Measurements from ENCODE around the gene XRCC5. TPM values are rescaled to one million over a fixed set of nuclear protein-coding genes. Genes with fewer than 3 reads are reported as not detected.

XRCC5 gene
- total and polyA plus RNA-seq, 10 of the 15 experiments (the other 5 are each of a cell fraction or from before 2014, with no cell fraction given): 259 to 815 (median 530) TPM

GRCh38 chr2:216188956-216189355 is 79.8 kb downstream of the XRCC5 start:
- Histone ChIP-seq H2AFZ (ENCODE audit: control insufficient read depth, low read depth, low read length) (no peak overlapping the region), H3K9ac (ENCODE audit: control insufficient read depth, insufficient read depth, low read length) (no peak overlapping the region), H4K20me1 (ENCODE audit: control insufficient read depth, insufficient read depth) (no peaks in the 10 kb centered on the region), H3K4me3 (no peak overlapping the region), H3K4me2 (ENCODE audit: control insufficient read depth, insufficient read depth) (no peak overlapping the region), H3K36me3 (ENCODE audit: control insufficient read depth in 2 of 2, insufficient read depth in 2 of 2, low read length in 1 of 2) (peaks cover 5 to 25% of the 10 kb centered on the region in 2 experiments), H3K9me3 (replicated peaks; ENCODE audit: control insufficient read depth, insufficient read depth, low read length) (no peaks in the 10 kb centered on the region), H3K27me3 (replicated peaks in 1 of 2; ENCODE audit: control insufficient read depth in 2 of 2, insufficient read depth in 2 of 2, low read length in 1 of 2) (no peaks in the 10 kb centered on the region), H3K27ac (ENCODE audit: control insufficient read depth, insufficient read depth) (no peak overlapping the region), H3K4me1 (ENCODE audit: control insufficient read depth, insufficient read depth, low read length) (peaks cover 9% of the 10 kb centered on the region; the same call in 1 of the 2 replicates), H3K79me2 (ENCODE audit: control insufficient read depth, insufficient read depth, low read length) (peaks cover 21% of the 10 kb centered on the region)
- RAD21 ChIA-PET (ENCODE audit: unreplicated experiment): no interaction called here
- no TSS peak for BruUV-seq (replicated peaks)
- in situ Hi-C loops (cut with MboI): no loop called here
- ATAC-seq (no peak), DNase-seq (ENCODE audit: low read depth, low spot score) (no peak), FAIRE-seq (no peak)
- no peak for TF ChIP-seq E2F4 (IDR thresholded peaks at IDR 0.05; ENCODE audit: low read depth, low read length)
- no peak for TF ChIP-seq HDAC2 (IDR thresholded peaks at IDR 0.05)
- SMC1A ChIA-PET (ENCODE audit: uncharacterized antibody, unreplicated experiment): interaction anchor here (0.7 to 1.7 kb wide), 4 partner anchors 12 to 119 kb away, joined by 3 to 4 read pairs (median 3); no protein-coding TSS in a partner anchor
- POLR2A ChIA-PET: no interaction called here
- WGBS (ENCODE audit: insufficient coverage, insufficient replicate concordance, low lambda C conversion rate, missing lambda C conversion rate): 100% methylated on average over 2 of the region's 2 CpGs
- CTCF ChIA-PET: interaction anchor here (1.5 kb wide), 1 partner anchor 226 kb away, joined by 3 read pairs; no protein-coding TSS in a partner anchor
- intact Hi-C loops (cut with micrococcal nuclease; ENCODE audit: unreplicated experiment): no loop called here

- BruUV-seq (replicated peaks): no TSS peak
- in situ Hi-C loops (cut with MboI) (no loop called here), intact Hi-C loops (cut with micrococcal nuclease; ENCODE audit: unreplicated experiment) (no loop called here)
- 91% methylated on average over 2 of the region's 2 CpGs for WGBS (ENCODE audit: insufficient coverage, insufficient replicate concordance, low lambda C conversion rate, missing lambda C conversion rate)
- Histone ChIP-seq H3K4me3 (no peak overlapping the region), H3K27me3 (replicated peaks in 1 of 2; ENCODE audit: control insufficient read depth in 2 of 2, insufficient read depth in 2 of 2, low read length in 1 of 2) (no peaks in the 10 kb centered on the region), H2AFZ (ENCODE audit: control insufficient read depth, low read depth, low read length) (no peak overlapping the region), H3K9ac (ENCODE audit: control insufficient read depth, insufficient read depth, low read length) (no peak overlapping the region), H3K36me3 (ENCODE audit: control insufficient read depth in 2 of 2, insufficient read depth in 2 of 2, low read length in 1 of 2) (peaks cover 5 to 26% of the 10 kb centered on the region in 2 experiments), H3K4me2 (ENCODE audit: control insufficient read depth, insufficient read depth) (no peak overlapping the region), H3K9me3 (replicated peaks; ENCODE audit: control insufficient read depth, insufficient read depth, low read length) (no peaks in the 10 kb centered on the region), H3K27ac (ENCODE audit: control insufficient read depth, insufficient read depth) (no peak overlapping the region), H3K79me2 (ENCODE audit: control insufficient read depth, insufficient read depth, low read length) (peaks cover 19% of the 10 kb centered on the region), H4K20me1 (ENCODE audit: control insufficient read depth, insufficient read depth) (no peaks in the 10 kb centered on the region), H3K4me1 (ENCODE audit: control insufficient read depth, insufficient read depth, low read length) (peaks cover 9% of the 10 kb centered on the region; the same call in 1 of the 2 replicates)
- RAD21 ChIA-PET (ENCODE audit: unreplicated experiment): no interaction called here
- TF ChIP-seq FOXK2 (IDR thresholded peaks at IDR 0.05) (no peak), IRF3 (IDR thresholded peaks at IDR 0.05) (no peak), NFYB (IDR thresholded peaks at IDR 0.05; ENCODE audit: insufficient read depth, low read depth, low read length) (no peak)
- SMC1A ChIA-PET (ENCODE audit: uncharacterized antibody, unreplicated experiment): interaction anchor here (0.7 to 1.7 kb wide), 4 partner anchors 13 to 120 kb away, joined by 3 to 4 read pairs (median 3); no protein-coding TSS in a partner anchor
- DNase-seq (ENCODE audit: low read depth, low spot score): no peak
- peak; percentile 23 for FAIRE-seq
- ATAC-seq: no peak
- POLR2A ChIA-PET: no interaction called here
- CTCF ChIA-PET: no interaction called here
These were observed 80.3 kb downstream of the XRCC5 start for GRCh38 chr2:216189410-216189809.

Measured in GM12878 (cell line).